ENCODE measurements around the gene GZMM.

DNA sequence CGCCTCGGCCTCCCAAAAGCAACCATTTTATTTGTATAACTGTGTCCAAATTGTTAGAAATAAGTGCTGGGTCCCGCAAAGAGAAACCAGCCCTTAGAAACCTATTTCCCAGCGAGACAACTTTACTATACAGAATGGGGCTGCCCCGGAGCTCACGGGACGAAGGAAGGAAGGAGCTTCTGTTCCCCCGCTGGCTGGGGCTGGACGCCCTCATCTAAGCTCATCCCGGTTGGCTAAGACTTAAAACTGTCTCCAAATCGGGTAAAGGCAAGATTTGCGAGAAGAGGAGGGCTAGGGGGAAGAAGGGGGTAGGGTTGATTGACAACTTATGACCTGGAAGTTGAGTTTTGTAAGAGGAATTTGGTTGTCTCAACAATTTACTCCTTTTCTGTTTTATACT, 16.3 kb downstream of the GZMM start:
- TF ChIP-seq, protein P1, sequence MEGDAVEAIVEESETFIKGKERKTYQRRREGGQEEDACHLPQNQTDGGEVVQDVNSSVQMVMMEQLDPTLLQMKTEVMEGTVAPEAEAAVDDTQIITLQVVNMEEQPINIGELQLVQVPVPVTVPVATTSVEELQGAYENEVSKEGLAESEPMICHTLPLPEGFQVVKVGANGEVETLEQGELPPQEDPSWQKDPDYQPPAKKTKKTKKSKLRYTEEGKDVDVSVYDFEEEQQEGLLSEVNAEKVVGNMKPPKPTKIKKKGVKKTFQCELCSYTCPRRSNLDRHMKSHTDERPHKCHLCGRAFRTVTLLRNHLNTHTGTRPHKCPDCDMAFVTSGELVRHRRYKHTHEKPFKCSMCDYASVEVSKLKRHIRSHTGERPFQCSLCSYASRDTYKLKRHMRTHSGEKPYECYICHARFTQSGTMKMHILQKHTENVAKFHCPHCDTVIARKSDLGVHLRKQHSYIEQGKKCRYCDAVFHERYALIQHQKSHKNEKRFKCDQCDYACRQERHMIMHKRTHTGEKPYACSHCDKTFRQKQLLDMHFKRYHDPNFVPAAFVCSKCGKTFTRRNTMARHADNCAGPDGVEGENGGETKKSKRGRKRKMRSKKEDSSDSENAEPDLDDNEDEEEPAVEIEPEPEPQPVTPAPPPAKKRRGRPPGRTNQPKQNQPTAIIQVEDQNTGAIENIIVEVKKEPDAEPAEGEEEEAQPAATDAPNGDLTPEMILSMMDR (CRISPR knock-in tag; IDR thresholded peaks at IDR 0.05), result no peak
- TF ChIP-seq ZNF124 (CRISPR knock-in tag; IDR thresholded peaks at IDR 0.05) (no peak), POLR2AphosphoS5 (IDR thresholded peaks at IDR 0.05; ENCODE audit: low read depth, low read length) (no peak), TCF7L2 (IDR thresholded peaks at IDR 0.05; ENCODE audit: low read depth, low read length) (no peak), POLR2A (IDR thresholded peaks at IDR 0.05; ENCODE audit: insufficient read depth in 1 of 2, low read depth in 2 of 2, low read length in 2 of 2) (no peak), HDAC1 (CRISPR knock-in tag; IDR thresholded peaks at IDR 0.05) (no peak)

Measured in HepG2 (cell line).